Heart left ventricle (tissue), 13 donors: ENCODE measurements around the gene PADI2.

Experiments
- CTCF ChIP-seq, 12 donors: fragments of 200-600 bp; sonication (generic) in 4 of 12; IDR thresholded peaks; one replicate each; pipeline versions ENCODE4 v1.5.0 to v1.8.0; 2018 to 2022; ENCODE audit warnings: antibody characterized with exemption in 12 of 12, mild to moderate bottlenecking in 5 of 12
- POLR2A ChIP-seq, 2 donors: fragments of 450-650 bp; IDR thresholded peaks; one replicate each; pipeline ENCODE4 v1.6.1; 2017; ENCODE audit warnings: antibody characterized with exemption in 2 of 2, mild to moderate bottlenecking in 2 of 2, moderate library complexity in 2 of 2
- donor health status: ischemic (EF 13 %, LVEDD 7.1; RV severe dilation, severe dysfunction).
- donor health status: DM: no; HTN: yes; CAD: no.
- donor health status: DM: no; HTN: no; CAD: no.
- donor health status: ischemic (EF 25% LVEDD 6.9; RV normal size, moderate dysfunction).
- donor health status: ischemic (EF 25% LVEDD 5.7; RV mildly dilated, moderate dysfunction).
- donor health status: ischemic (EF 35%, LVEDD 5.7; RV mildly dilated, moderate dysfunction).
- donor health status: nonischemic (EF 11% LVEDD 7.7; RV severe dilation, severe dysfunction).
- donor health status: DM: yes; HTN: yes; CAD: no.
- donor health status: PGD.
- donor health status: ischemic (EF 29% LVEDD 5.4; RV normal size, mild dysfunction).
- donor health status: nonischemic (EF 23%, LVEDD 6.1; RV moderate dilation, normal function).

DNA sequence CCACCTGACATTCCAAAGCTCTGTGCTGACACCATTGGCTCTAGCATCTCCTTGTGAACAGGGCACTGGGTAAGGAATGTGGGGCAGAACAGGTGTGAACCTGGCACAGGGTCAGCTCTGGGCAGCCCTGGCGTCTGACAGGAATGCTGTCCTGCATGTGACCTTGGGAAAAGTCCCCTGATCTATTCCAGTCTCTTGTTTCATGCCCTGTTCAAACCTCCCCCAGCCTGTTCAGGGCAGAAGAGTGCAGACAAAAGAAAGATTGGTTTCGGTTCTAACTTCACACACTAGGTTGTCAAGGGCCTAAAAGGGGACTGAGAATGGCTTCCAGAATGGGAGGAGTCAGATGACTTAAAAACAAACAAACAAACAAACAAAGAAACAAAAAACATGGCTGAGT is 37.8 kb downstream of the PADI2 start:
- no peak for TF ChIP-seq CTCF (IDR thresholded peaks at IDR 0.05)
- TF ChIP-seq POLR2A (IDR thresholded peaks at IDR 0.05): no peak
